CD14-positive monocyte (primary cell): ENCODE data around the gene TBX2. TPM values are rescaled to one million over a fixed set of nuclear protein-coding genes. Genes with fewer than 3 reads are reported as not detected.

Source experiments
- DNase-seq, 3 donors: peaks; one replicate each; pipeline ENCODE4 v3.0.0-alpha.2; 2011 to 2022
- H2AFZ ChIP-seq: 2 replicates; pipeline ENCODE4 v1.6.0; 2012; ENCODE audit warnings: mild to moderate bottlenecking, low read depth, low read length, inconsistent platforms; ENCODE audit not compliant: insufficient read depth, poor library complexity, severe bottlenecking
- H3K27ac ChIP-seq, 2 donors: 1 replicate in 1 of 2; 2 replicates in 1 of 2; pipeline ENCODE4 v1.5.1; 2012 to 2013; ENCODE audit warnings: low read length in 2 of 2, control low read depth in 1 of 2, inconsistent platforms in 1 of 2, low read depth in 1 of 2, mild to moderate bottlenecking in 1 of 2
- H3K27me3 ChIP-seq, 2 donors: one replicate each; pipeline versions ENCODE4 v1.6.0 to v1.6.1; 2011 to 2013; ENCODE audit warnings: low read length in 2 of 2; ENCODE audit not compliant: control insufficient read depth in 2 of 2, insufficient read depth in 2 of 2
- H3K36me3 ChIP-seq, 2 donors: replicated peaks in 1 of 2; 1 replicate in 1 of 2; 2 replicates in 1 of 2; pipeline versions ENCODE4 v1.5.1 to v1.6.1; 2012 to 2013; ENCODE audit warnings: low read length in 2 of 2, control low read depth in 1 of 2, inconsistent platforms in 1 of 2, mild to moderate bottlenecking in 1 of 2; ENCODE audit not compliant: insufficient read depth in 2 of 2, control insufficient read depth in 1 of 2
- H3K4me1 ChIP-seq, 2 donors: 1 replicate in 1 of 2; 2 replicates in 1 of 2; pipeline versions ENCODE4 v1.5.1 to v1.6.1; 2012 to 2013; ENCODE audit warnings: low read length in 2 of 2, control low read depth in 1 of 2, inconsistent platforms in 1 of 2, mild to moderate bottlenecking in 1 of 2, moderate library complexity in 1 of 2; ENCODE audit not compliant: insufficient read depth in 2 of 2, control insufficient read depth in 1 of 2
- H3K4me2 ChIP-seq: replicated peaks from 2 replicates; pipeline ENCODE3; 2012; ENCODE audit warnings: low read length, moderate library complexity, mild to moderate bottlenecking; ENCODE audit not compliant: poor library complexity, severe bottlenecking; ENCODE audit errors: extremely low read depth
- H3K4me3 ChIP-seq, 3 experiments: fragments of 200-600 bp in 1 of 3; sonication (generic) in 1 of 3; replicated peaks in 1 of 3; 1 replicate in 2 of 3; 2 replicates in 1 of 3; pipeline ENCODE4 v1.5.1; 2011 to 2013; ENCODE audit warnings: low read length in 3 of 3, mild to moderate bottlenecking in 3 of 3, control low read depth in 2 of 3, low read depth in 2 of 3, inconsistent platforms in 1 of 3, moderate library complexity in 1 of 3
- H3K79me2 ChIP-seq: 2 replicates; pipeline ENCODE4 v1.6.0; 2012; ENCODE audit warnings: mild to moderate bottlenecking, control low read depth, inconsistent platforms, low read length, moderate library complexity; ENCODE audit not compliant: insufficient read depth
- H3K9ac ChIP-seq: 2 replicates; pipeline ENCODE4 v1.6.0; 2017; ENCODE audit warnings: low read length, mild to moderate bottlenecking; ENCODE audit not compliant: insufficient read depth, poor library complexity, severe bottlenecking
- H3K9me3 ChIP-seq, 2 donors: replicated peaks in 1 of 2; 1 replicate in 1 of 2; 2 replicates in 1 of 2; pipeline versions ENCODE4 v1.5.1 to v1.6.1; 2012 to 2013; ENCODE audit warnings: low read length in 2 of 2, control low read depth in 1 of 2; ENCODE audit not compliant: control insufficient read depth in 1 of 2, insufficient read depth in 1 of 2
- H4K20me1 ChIP-seq: 2 replicates; pipeline ENCODE4 v1.6.0; 2012; ENCODE audit warnings: mild to moderate bottlenecking, low read length, control low read depth, moderate library complexity; ENCODE audit not compliant: insufficient read depth
- H3K27ac Mint-ChIP-seq, 7 donors: one replicate each; pipeline ENCODE4 v1.8.0; 2020; ENCODE audit warnings: mild to moderate bottlenecking in 7 of 7, mixed read lengths in 7 of 7, moderate library complexity in 6 of 7, inconsistent platforms in 2 of 7
- H3K27me3 Mint-ChIP-seq, 3 donors: one replicate each; pipeline ENCODE4 v1.8.0; 2021 to 2022; ENCODE audit warnings: low read depth in 3 of 3, mild to moderate bottlenecking in 3 of 3, mixed read lengths in 3 of 3, moderate library complexity in 3 of 3, inconsistent platforms in 1 of 3
- H3K36me3 Mint-ChIP-seq, 2 donors: one replicate each; pipeline ENCODE4 v1.8.0; 2020; ENCODE audit warnings: mixed read lengths in 2 of 2, inconsistent platforms in 1 of 2, mild to moderate bottlenecking in 1 of 2
- H3K4me1 Mint-ChIP-seq: one replicate; pipeline ENCODE4 v1.8.0; 2020; ENCODE audit warnings: mild to moderate bottlenecking, mixed read lengths
- H3K4me3 Mint-ChIP-seq, 2 donors: one replicate each; pipeline ENCODE4 v1.8.0; 2020; ENCODE audit warnings: mild to moderate bottlenecking in 2 of 2, mixed read lengths in 2 of 2, moderate library complexity in 1 of 2
- H3K9me3 Mint-ChIP-seq, 7 donors: one replicate each; pipeline ENCODE4 v1.8.0; 2020 to 2022; ENCODE audit warnings: mixed read lengths in 7 of 7, mild to moderate bottlenecking in 6 of 7, moderate library complexity in 6 of 7, inconsistent platforms in 2 of 7
- WGBS: methylation state at CpG from one replicate; pipeline ENCODE4 v1.1.5; 2013; ENCODE audit warnings: missing lambda C conversion rate; ENCODE audit not compliant: insufficient coverage; 5-methylcytosine and 5-hydroxymethylcytosine counted together
- intact Hi-C, 2 donors: fragments of 100-400 bp; cut with micrococcal nuclease; formaldehyde crosslinking; loops; one replicate each; pipeline versions ENCODE4 v1.15.0 to v1.15.1; 2023
- polyA plus RNA-seq, 3 donors: library from polyadenylated mRNA; depleted of rRNA in 1 of 3; unstranded in 2 of 3; stranded (reverse) in 1 of 3; fragments of 300-500 nt in 2 of 3; fragments of >200 nt in 1 of 3; fragmentation: Illumina TruSeq in 2 of 3; gene quantifications; 1 replicate in 2 of 3; 2 replicates in 1 of 3; pipeline ENCODE4 v1.2.3, GENCODE V29; 2012 to 2021
- TF ChIP-seq, protein P1 (sequence below): fragments of 200-600 bp; IDR thresholded peaks from one replicate; pipeline ENCODE4 v1.8.0; 2022; ENCODE audit warnings: antibody characterized with exemption, mild to moderate bottlenecking

The TBX2 gene
- polyA plus RNA-seq, 3 donors = 0.03 TPM; not detected in 2

- no peaks in the 10 kb centered on the region for H4K20me1 ChIP-seq
- H3K4me2 ChIP-seq = no peak overlapping the region
- H3K27ac Mint-ChIP-seq = no peak overlapping the region
- no peak overlapping the region for H3K9ac ChIP-seq
- H3K9me3 Mint-ChIP-seq = peaks cover 0 to 14% (median 5%) of the 10 kb centered on the region in 7 donors
- peaks cover 0 to 18% of the 10 kb centered on the region in 2 donors for H3K4me1 ChIP-seq
- H3K36me3 Mint-ChIP-seq = peaks cover 3 to 13% of the 10 kb centered on the region in 2 donors
- WGBS = 69% methylated on average over 3 of the region's 3 CpGs
- no peak for DNase-seq
- no peaks in the 10 kb centered on the region for H3K79me2 ChIP-seq
- H3K9me3 ChIP-seq = peaks cover 0 to 11% of the 10 kb centered on the region in 2 donors
- H3K4me3 ChIP-seq = no peak overlapping the region
- peaks cover 24 to 45% of the 10 kb centered on the region in 2 donors for H3K27me3 ChIP-seq
- TF ChIP-seq, protein P1, sequence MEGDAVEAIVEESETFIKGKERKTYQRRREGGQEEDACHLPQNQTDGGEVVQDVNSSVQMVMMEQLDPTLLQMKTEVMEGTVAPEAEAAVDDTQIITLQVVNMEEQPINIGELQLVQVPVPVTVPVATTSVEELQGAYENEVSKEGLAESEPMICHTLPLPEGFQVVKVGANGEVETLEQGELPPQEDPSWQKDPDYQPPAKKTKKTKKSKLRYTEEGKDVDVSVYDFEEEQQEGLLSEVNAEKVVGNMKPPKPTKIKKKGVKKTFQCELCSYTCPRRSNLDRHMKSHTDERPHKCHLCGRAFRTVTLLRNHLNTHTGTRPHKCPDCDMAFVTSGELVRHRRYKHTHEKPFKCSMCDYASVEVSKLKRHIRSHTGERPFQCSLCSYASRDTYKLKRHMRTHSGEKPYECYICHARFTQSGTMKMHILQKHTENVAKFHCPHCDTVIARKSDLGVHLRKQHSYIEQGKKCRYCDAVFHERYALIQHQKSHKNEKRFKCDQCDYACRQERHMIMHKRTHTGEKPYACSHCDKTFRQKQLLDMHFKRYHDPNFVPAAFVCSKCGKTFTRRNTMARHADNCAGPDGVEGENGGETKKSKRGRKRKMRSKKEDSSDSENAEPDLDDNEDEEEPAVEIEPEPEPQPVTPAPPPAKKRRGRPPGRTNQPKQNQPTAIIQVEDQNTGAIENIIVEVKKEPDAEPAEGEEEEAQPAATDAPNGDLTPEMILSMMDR = no peak
- no peak overlapping the region for H3K4me3 Mint-ChIP-seq
- intact Hi-C loops = loop anchor here (5.0 to 10.0 kb wide), 4 partner anchors 389 to 671 kb away; no protein-coding TSS in a partner anchor
- peaks cover 47 to 77% (median 52%) of the 10 kb centered on the region in 3 donors for H3K27me3 Mint-ChIP-seq
- H2AFZ ChIP-seq = no peak overlapping the region
- no peak overlapping the region for H3K27ac ChIP-seq
- H3K36me3 ChIP-seq = no peaks in the 10 kb centered on the region
- peaks cover 11% of the 10 kb centered on the region for H3K4me1 Mint-ChIP-seq
Measured at GRCh38 chr17:61393550-61393903, 6.1 kb upstream of the TBX2 start.

GRCh38 chr17:61393904-61394629, 5.6 kb upstream of the TBX2 start:
- intact Hi-C loops = loop anchor here (5.0 to 10.0 kb wide), 4 partner anchors 389 to 672 kb away; no protein-coding TSS in a partner anchor
- H3K79me2 ChIP-seq = no peaks in the 10 kb centered on the region
- peak overlapping the region in 1 of 2 donors; percentile 85 for H3K4me3 Mint-ChIP-seq
- H3K27me3 Mint-ChIP-seq = peaks cover 50 to 83% (median 54%) of the 10 kb centered on the region in 3 donors
- H3K4me3 ChIP-seq = no peak overlapping the region
- no peak overlapping the region for H3K9ac ChIP-seq
- peaks cover 5 to 15% of the 10 kb centered on the region in 2 donors for H3K36me3 Mint-ChIP-seq
- H3K9me3 ChIP-seq = peaks cover 0 to 15% of the 10 kb centered on the region in 2 donors
- peaks cover 14% of the 10 kb centered on the region for H3K4me1 Mint-ChIP-seq
- H3K4me1 ChIP-seq = peaks cover 3 to 23% of the 10 kb centered on the region in 2 donors
- no peak overlapping the region for H2AFZ ChIP-seq
- H3K36me3 ChIP-seq = no peaks in the 10 kb centered on the region
- no peaks in the 10 kb centered on the region for H4K20me1 ChIP-seq
- no peak overlapping the region for H3K27ac ChIP-seq
- H3K9me3 Mint-ChIP-seq = peaks cover 0 to 16% (median 7%) of the 10 kb centered on the region in 7 donors
- no peak overlapping the region for H3K27ac Mint-ChIP-seq
- 89% methylated on average over 5 of the region's 7 CpGs for WGBS
- DNase-seq = no peak
- H3K4me2 ChIP-seq = no peak overlapping the region
- peaks cover 29 to 50% of the 10 kb centered on the region in 2 donors for H3K27me3 ChIP-seq
- TF ChIP-seq, protein P1 = no peak
